ENCODE data around the gene SAMHD1.

GRCh38 chr20:36865076-36865860, 86.2 kb downstream of the SAMHD1 start:
- no peak for TF ChIP-seq CTCF (IDR thresholded peaks at IDR 0.05; ENCODE audit: extremely low read depth in 1 of 2, insufficient read depth in 1 of 2, low read depth in 1 of 2, low read length in 2 of 2)
- no peak for TF ChIP-seq MYC (IDR thresholded peaks at IDR 0.05; ENCODE audit: low read depth, low read length)
- TF ChIP-seq POLR2A (IDR thresholded peaks at IDR 0.05; ENCODE audit: low read depth, low read length), result no peak
- TF ChIP-seq POLR2AphosphoS5 (IDR thresholded peaks at IDR 0.05; ENCODE audit: insufficient read depth, low read depth, low read length), result no peak
- TF ChIP-seq EZH2 (IDR thresholded peaks at IDR 0.05; ENCODE audit: borderline replicate concordance, low read depth, low read length, severe bottlenecking), result no peak
- TF ChIP-seq MAX (IDR thresholded peaks at IDR 0.05; ENCODE audit: insufficient read depth, insufficient read length), result no peak
- no peak for TF ChIP-seq FOS (IDR thresholded peaks at IDR 0.05; ENCODE audit: borderline replicate concordance, insufficient read depth, low read length)
- TF ChIP-seq JUN (IDR thresholded peaks at IDR 0.05; ENCODE audit: borderline replicate concordance, insufficient read depth, insufficient read length, low read depth), result no peak
